Uterus (tissue), 2 donors: ENCODE measurements around the gene RAD51B.

Source experiments
- CTCF ChIP-seq, 4 experiments: fragments of 200-600 bp in 2 of 4; fragments of 450-650 bp in 2 of 4; sonication (generic) in 2 of 4; IDR thresholded peaks; one replicate each; pipeline ENCODE4 v1.5.1; 2016 to 2019; ENCODE audit warnings: antibody characterized with exemption in 4 of 4, mild to moderate bottlenecking in 2 of 4, moderate library complexity in 1 of 4
- POLR2A ChIP-seq, 2 donors: fragments of 450-650 bp; IDR thresholded peaks; one replicate each; pipeline ENCODE4 v1.6.1; 2016; ENCODE audit warnings: antibody characterized with exemption in 2 of 2, mild to moderate bottlenecking in 1 of 2, moderate library complexity in 1 of 2

- TF ChIP-seq CTCF (IDR thresholded peaks at IDR 0.05): no peak
- no peak for TF ChIP-seq POLR2A (IDR thresholded peaks at IDR 0.05)
Observed at GRCh38 chr14:68050177-68050576, 230.6 kb downstream of the RAD51B start.
